Skin of body (tissue), 2 donors: Measurements from ENCODE around the gene UBTD1. TPM values are rescaled to one million over a fixed set of nuclear protein-coding genes. Genes with fewer than 3 reads are reported as not detected.
"Not testable (repeated sequence)": the region's sequence is repeated elsewhere in the genome, so short reads cannot be mapped to it uniquely, and the experiment has no call there.

ENCODE experiments used
- DNase-seq: peaks from one replicate; lab custom pipeline; 2025; lab: John Stamatoyannopoulos, UW
- total RNA-seq: library from RNA; depleted of rRNA; stranded (reverse); fragments of >200 nt; gene quantifications from one replicate; pipeline ENCODE4 v1.2.3, GENCODE V29; 2014

Gene UBTD1
- total RNA-seq, 1 donor from 2014 or later = 5.6 TPM

GRCh38 chr10:97561386-97562077, 62.8 kb downstream of the UBTD1 start:
- not testable (repeated sequence) for DNase-seq

DNA sequence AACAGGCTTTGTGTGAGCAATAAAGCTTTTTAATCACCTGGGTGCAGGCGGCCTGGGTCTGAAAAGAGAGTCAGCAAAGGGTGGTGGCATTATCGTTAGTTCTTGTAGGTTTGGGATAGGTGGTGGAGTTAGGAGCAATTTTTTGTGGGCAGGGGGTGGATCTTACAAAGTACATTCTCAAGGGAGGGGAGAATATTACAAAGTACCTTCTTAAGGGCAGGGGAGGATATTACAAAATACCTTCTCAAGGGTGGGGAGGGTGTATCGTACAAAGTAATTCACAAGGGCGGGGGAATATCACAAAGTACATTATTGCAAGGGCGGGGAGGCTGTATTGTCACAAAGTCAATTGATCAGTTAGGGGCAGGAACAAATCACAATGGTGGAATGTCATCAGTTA, 63.6 kb downstream of the UBTD1 start:
- not testable (repeated sequence) for DNase-seq

DNA sequence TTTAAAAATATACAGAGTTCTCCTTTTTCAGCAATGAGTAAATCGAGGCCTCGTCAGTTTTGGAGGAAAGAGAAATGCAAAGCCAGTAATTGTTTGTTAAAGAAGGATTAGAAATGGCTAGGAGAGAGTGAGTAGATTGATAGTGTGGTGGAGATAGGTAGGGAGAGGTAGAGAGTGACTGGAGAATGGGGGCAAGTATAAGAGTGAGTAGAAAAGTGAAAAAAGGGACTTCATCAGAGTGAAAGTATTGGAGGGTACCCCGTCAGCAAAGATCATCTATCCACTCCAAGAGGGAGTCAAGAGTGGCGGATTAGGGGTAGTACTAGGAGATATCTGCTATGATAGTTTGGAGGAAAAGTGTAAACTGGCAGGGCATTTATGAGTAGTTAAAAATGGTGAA, 64.6 kb downstream of the UBTD1 start:
- no peak for DNase-seq

GRCh38 chr10:97564776-97565175, 66.1 kb downstream of the UBTD1 start:
- no peak for DNase-seq

DNA sequence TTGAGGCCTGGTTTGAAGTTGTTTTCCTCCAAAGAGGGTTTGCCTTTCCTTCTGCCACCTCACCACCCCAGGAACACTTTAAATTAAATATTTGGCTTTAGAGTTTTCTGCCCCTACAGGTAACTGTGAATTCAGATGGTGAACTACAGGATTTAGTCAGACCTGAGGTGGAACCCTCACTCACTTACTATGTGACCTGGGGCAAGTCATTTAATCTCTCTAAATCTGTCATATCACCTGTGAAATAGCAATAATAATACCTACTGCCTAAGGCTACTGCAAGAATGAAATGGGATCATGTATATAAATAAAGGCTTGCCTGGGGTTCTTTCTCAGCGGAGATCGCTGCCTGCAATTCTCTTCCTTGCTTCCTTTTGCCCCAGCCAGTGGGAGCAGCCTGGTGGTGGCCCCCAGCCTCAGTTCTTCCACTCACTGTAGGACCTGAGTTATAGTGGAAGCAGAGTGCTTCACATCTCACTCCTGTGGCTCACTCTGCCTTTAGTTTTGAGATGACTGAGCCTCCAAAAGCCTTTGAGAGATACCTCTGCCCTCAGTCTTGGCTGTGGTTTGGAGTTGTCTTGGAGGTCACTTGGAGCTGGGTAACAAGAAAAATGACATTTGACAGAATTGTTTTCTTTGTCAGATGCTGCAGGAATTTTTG, 67.7 kb downstream of the UBTD1 start:
- DNase-seq = no peak

DNA sequence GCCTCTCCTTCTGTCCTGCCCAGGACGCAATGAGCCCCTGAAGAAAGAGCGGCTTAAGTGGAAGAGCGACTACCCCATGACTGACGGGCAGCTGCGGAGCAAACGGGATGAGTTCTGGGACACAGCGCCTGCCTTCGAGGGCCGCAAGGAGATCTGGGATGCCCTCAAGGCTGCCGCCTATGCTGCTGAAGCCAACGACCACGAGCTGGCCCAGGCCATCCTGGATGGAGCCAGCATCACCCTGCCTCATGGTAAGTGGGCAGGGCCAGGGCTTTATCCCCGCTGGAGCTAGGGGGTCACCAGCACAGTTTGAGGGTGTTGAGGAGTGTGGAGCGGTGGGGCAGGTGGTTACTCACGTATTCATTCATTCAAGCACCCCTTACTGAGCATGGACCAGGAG, 69.2 kb downstream of the UBTD1 start:
- DNase-seq = no peak

- no peak for DNase-seq
Observed at GRCh38 chr10:97570146-97570788, 71.5 kb downstream of the UBTD1 start.

DNA sequence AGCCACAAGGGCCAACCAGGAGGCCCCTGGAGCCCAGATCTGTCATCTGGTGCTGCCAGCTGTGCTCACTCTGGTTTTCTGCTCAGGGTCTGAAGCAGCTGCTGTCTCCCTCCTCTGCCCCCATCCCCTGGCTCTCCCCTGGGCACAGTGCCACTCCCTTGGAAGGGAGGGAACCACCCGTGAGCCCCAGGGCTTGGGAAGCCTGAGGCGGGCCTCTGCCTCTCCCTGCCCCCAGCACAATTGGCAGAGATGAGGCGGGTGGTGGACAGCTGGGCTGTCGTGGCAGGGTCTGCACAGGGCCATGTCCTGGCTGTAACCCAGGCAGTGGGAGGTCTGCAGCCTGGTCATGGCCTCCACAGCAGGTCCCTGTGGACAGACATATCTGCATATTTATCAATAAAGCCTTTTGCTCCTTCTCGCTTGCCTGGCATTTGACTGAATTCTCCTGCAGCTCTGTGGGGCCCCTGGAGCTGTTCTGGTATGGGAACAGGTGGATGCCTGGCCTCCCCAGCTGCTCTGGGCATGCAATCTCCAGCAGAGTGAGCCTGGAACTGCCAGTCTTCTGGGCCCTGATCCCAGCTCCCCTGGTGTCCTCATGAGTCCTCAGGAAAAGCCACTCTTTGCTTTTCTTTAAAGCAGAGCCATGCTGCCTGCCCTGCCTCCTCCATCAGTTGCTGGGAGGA, 72.2 kb downstream of the UBTD1 start:
- no peak for DNase-seq

- no peak for DNase-seq
Observed at GRCh38 chr10:97571622-97572021, 72.9 kb downstream of the UBTD1 start.

GRCh38 chr10:97572214-97572989, 73.7 kb downstream of the UBTD1 start, which contains the start of gene ANKRD2:
Gene ANKRD2, plus strand, starts transcription at chr10:97572779. Its CDS starts 10 bp downstream, at chr10:97572789.
- peak; percentile 20 for DNase-seq

- no peak for DNase-seq
Observed at GRCh38 chr10:97573021-97573420, 74.3 kb downstream of the UBTD1 start.

GRCh38 chr10:97573672-97574071, 74.9 kb downstream of the UBTD1 start:
- DNase-seq = no peak

GRCh38 chr10:97574374-97575126, 75.8 kb downstream of the UBTD1 start:
- DNase-seq = no peak

DNA sequence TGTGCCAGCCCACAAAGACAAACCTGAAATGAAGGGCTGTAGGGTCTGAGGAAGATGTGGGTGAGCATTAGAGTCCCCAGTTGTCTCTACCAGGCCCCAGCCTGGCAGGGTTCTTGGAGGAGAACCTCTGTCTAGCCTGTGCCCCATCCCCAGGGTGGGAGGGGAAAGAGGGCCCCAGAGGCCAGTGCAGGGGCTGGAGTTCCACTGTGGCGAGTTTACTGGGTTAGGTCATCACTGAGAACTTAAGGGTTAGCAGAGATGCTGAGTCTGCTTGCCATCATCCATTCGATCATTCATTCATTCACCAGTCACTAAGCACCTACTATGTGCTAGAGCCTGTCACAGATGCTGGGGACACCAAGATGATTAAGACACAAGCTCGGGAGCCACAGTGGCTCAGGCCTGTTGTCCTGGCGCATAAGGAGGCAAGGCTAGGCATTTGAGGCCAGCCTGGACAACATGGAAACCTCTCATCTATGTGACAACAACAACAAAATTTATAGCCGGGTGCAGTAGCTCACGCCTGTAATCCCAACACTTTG, 76.5 kb downstream of the UBTD1 start:
- DNase-seq = no peak

GRCh38 chr10:97576487-97576886, 77.8 kb downstream of the UBTD1 start:
- DNase-seq = not testable (repeated sequence)

GRCh38 chr10:97577701-97578100, 79.0 kb downstream of the UBTD1 start:
- no peak for DNase-seq

GRCh38 chr10:97578171-97578844, 79.6 kb downstream of the UBTD1 start:
- no peak for DNase-seq

DNA sequence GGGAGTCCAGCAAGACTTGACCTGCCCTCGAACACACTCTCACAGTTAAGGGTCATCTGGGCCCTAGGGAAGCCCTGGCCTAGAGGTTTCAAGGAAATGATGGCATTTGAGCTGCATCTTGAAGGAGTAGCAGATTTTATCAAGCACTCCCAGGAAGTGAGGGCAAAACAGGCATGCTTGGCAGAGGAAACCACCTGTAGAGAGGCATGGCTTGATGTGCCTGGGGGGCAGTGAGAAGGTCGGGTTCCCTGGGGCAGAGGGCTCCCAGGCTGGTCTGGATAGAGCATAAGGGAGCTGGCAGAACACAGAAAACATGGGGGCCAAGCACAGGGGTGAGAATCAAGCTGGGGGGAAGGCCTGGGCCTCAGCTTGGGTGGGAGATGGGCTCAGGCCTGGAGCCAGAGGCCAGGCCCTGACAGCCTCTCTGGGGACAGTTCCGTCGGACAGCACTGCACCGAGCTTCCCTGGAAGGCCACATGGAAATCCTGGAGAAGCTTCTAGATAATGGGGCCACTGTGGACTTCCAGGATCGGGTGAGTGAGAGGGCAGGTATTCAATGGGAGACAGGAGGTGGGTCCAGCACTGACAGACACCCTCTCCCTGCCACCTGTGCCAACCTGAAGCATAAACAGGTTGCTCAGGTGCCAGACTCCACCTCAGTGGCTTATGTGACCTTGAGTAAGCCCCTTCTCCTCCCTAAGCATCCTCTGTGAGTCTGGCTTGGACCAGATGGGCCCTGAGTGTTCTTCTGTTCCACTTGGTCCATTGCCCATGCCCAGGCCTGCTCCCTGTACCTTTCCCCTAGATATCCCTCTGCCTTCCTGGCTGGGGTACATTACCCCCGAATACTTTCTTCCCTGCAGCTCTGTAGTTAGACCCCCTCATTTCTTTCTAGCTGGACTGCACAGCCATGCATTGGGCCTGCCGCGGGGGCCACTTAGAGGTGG, 82.0 kb downstream of the UBTD1 start:
- no peak for DNase-seq
